DMS153 (cell line): ENCODE measurements around the gene DOK6.

Experiments
- DNase-seq: peaks from one replicate; lab custom pipeline; 2025; lab: John Stamatoyannopoulos, UW

The DOK6 gene

DNA sequence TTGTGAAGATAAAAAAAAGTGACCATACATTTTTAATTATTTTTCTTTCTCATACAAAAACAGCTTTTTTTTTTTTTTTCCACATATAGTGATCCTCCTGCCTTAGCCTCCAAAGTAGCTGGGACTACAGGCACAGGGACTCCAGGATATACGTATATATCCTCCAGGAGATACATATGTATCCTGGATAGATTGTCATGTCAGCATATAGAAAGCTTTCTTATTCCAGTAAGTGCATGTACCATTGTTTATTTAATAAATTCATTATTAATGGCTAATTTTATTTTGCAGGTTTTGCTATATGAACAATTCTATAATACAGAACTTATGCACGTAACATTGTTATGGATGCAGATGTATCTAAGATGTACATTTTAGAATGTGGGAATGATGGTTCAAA lies 138.7 kb downstream of the DOK6 start:
- DNase-seq = no peak

DNA sequence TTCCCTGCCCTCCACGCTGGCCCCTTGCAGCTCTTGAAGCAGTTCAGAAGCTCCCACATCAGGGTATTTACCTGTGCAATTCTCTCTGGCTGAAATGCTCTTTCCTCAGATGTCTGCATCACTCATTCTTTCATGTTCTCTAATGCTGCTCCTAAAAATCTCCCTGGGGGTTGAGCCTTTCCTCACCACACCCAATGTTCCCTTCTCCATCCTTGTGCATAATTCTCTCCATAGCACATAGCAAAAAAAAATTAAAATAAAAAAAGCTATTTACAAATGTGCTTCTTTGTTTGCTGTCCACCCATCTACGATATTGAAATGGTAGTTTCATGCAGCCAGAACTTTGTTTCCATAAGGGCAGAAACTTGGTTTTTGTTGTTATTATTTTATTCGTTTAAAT lies 155.5 kb downstream of the DOK6 start:
- DNase-seq = no peak

DNA sequence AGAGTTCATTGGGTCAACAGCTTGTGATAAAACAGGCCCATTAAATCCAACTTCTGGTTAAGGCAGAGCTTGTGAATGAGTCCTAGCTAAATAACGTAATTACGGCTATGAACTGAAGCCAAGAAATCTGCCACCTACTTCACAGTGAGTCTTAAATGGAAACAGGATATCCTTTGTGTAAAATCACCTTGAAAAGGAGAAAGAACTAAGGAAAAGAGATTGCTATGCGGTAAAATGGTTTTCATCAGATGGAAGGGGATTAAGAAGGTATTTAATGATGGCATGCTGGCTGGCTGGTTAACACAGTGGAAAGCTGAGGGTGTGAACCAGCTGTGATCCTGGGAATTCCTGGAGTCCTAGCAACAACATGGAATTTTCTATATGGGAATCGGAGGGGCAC lies 156.6 kb downstream of the DOK6 start:
- DNase-seq = no peak

DNA sequence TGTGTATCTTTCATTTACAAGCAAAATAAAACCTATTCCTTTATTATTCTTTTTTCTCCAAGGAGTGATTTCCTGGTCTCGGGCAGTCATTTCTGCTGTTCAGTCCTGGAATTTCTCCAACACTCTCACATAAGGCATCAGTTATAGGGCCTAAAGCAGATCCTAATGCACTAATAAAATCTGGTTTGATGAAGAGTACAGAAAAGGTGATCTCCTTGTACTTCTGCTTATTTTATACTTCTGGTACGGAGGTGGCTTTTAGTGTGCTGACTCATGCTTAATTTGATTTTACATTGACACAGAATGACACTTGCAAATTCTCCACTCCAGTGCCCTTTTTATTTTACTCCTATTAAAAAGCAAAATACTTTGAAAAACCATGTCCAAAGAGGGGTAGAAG lies 157.4 kb downstream of the DOK6 start:
- DNase-seq = no peak

DNA sequence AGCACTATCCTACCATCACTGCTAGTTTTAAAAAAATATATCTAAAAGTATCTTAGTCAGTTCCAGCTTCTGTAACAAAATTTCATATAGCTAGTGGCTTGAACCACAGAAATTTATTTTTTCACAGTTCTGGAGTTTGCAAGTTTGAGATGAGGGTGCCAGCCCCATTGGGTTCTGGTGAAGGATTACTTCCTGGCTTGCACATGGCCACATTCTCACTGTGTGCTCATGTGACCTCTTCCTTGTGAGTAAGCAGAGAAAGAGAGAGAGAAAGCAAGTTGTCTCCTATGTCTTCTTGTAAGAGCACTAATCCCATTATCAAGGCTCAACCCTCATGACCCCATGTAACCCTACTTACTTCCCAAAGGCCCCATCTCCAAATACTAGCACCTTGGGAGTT lies 158.9 kb downstream of the DOK6 start:
- DNase-seq = no peak

DNA sequence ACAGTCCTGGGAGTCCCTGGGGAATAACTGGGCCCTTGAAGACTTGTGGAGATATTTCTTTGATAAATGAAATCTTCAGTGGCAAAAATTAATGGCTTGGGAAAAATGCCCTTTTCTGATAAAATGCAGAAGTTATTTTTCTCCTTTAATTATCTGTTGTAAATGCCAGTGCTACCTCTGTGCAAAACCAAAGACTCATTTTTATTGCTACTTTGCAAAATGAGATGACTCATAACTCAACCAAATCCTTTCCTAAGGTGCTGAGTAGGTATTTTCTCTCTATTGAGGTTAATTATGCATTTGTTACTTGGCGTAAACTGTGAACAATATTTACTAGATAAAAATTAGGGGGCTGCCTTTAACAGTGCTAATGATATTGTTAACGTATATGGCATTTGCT lies 163.9 kb downstream of the DOK6 start:
- no peak for DNase-seq

DNA sequence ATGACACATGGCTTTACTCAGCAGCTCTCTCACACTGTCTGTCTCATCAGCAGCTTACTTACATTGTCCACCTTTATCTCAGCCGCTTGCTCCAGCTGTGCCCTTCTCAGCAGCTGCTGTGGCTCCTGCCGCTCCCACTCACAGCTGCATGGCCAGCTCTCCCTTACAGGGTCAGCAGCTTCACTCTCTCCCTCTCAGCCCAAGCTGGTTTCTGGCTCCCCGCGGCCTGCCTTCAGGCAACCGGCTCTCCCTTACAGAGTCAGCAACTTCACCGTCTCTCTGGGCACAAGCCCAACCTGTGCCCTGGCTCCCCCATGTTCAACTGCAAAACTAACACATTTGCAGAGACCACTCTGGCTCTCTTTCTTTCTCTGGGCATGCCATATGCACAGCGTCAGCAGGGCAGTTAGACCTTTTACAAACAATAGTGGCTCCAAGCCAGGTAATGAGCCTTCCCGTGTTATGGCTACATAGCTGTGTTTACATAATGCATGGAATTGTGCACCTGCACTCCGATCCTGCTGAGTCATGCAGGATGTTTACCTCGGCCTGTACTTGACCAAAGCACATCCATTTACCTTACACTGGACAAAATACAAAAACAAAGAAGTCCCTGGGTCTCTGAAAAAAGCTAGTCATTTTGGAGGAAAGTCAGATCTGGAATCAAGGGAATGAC lies 167.3 kb downstream of the DOK6 start:
- peak; percentile 6 for DNase-seq

DNA sequence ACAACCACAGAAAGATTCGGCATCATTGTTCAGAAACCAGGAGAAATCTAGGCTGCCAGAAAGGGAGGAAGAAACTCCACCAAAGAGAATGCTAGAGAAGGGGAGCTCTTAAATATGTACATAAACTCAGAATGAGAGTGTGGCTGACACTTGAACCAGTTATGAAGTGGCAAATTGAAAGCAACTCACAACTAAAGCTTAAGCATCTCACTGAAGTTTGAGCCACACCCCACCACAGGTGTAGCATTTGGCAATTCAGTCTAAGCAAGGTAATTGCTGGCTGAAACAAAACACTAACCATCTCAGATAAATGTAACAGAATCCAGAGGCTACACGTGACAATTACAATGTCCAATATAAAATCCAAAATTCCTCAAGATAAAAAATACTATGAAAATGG lies 168.4 kb downstream of the DOK6 start:
- no peak for DNase-seq

GRCh38 chr18:69574401-69574800 lies 173.7 kb downstream of the DOK6 start:
- DNase-seq = no peak

- peak; percentile 89 for DNase-seq
These were observed 179.4 kb downstream of the DOK6 start for GRCh38 chr18:69580107-69580506.

- no peak for DNase-seq
These were observed 183.7 kb downstream of the DOK6 start for GRCh38 chr18:69584429-69584828.

DNA sequence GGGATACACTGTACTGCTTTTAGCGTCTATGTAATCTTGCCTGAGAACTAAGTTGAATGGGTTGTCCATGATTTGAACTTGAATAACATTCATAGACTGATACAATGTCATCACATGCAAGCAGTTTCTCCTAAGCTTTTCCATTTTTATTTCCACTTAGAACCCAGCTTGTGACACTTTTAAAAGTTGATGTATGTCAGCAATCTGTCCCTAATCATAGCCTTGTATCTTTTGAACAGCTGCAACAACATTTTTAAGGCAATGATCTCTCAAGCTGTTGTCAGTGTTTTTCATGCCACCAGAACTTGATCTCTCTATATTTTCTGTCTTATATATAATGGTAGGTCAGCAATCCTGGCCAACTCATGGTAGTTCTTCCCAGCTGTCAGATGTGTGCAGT lies 185.0 kb downstream of the DOK6 start:
- no peak for DNase-seq

GRCh38 chr18:69586537-69586936 lies 185.8 kb downstream of the DOK6 start:
- no peak for DNase-seq

GRCh38 chr18:69588301-69588700 lies 187.6 kb downstream of the DOK6 start:
- no peak for DNase-seq

DNA sequence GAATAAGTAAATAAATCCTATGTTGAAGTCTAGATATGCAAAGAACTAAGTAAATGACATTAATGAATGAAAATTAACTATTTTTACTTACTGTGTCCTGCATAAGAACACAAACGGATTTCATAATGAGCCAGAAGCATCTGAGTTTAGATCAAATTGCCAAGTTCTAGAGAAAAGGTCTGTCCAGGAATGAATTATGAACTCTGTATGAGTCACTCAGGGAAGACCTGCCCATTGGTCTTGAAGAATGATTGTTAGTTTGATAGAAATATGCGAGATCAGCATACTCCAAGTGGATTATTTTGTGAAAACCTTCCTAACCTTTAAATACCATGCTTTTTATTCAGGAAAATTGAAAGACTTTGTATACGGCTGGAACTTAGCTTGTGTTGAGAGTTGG lies 189.5 kb downstream of the DOK6 start:
- DNase-seq = no peak

- DNase-seq = no peak
These were observed 195.7 kb downstream of the DOK6 start for GRCh38 chr18:69596345-69596744.

DNA sequence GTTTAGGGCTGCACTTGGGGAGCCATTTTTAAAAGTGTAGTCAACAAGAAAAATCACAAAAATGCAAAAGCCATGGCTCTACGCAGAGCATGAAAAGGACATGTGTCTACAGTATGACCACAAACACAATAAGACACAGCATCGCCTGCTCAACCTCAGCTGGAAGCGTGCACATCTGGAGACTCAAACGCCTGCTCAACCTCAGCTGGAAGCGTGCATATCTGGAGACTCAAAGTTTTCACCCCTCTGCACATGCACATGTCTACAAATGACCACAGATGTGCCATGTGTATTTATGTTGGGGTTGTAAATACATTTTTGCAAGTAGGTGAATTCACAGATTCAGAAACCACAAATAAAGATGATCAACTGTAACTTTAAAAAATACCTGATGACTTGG lies 196.9 kb downstream of the DOK6 start:
- no peak for DNase-seq

DNA sequence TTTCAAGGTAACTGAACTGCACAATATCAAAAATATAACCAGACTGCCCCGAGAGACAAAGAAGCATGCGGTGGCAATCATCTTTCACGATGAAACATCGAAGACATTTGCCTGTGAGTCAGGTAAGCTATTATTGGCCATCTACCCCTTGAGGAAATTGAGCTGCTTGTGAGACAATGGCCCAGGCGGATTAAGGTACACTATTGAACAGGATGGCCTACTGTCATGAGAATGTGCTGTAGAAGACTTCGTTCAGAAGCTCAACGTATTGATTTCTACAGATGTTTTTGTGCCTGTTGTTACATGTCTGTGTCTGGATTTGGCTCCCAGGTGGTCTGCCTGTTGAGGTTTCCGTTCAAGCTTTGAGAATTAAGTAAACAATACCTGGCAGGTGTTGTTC lies 198.7 kb downstream of the DOK6 start:
- peak; percentile 86 for DNase-seq

GRCh38 chr18:69612242-69612641 lies 211.6 kb downstream of the DOK6 start:
- no peak for DNase-seq

DNA sequence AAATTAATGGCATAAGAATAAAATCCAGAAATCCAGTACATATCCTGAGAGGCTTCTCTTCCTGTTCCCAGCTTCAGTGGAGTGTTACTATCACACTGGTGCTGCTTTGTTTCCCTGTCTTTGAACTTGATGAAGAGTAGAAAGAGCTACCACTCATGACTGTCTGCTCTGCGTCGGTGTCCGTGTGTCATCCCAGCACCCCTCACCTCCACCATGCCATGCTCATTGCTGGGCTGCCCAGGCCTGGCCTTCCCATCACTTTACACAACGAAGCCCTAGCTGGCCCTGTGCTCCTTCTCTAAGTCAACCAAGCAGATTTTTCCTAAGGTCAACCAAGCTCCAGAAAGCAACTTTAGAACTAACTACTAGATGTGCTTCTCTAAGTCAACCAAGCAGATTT lies 215.4 kb downstream of the DOK6 start:
- no peak for DNase-seq

- DNase-seq = no peak
These were observed 216.7 kb downstream of the DOK6 start for GRCh38 chr18:69617408-69617807.

- no peak for DNase-seq
These were observed 217.2 kb downstream of the DOK6 start for GRCh38 chr18:69617888-69618287.

GRCh38 chr18:69622184-69622583 lies 221.5 kb downstream of the DOK6 start:
- no peak for DNase-seq

GRCh38 chr18:69622961-69623360 lies 222.3 kb downstream of the DOK6 start:
- no peak for DNase-seq

DNA sequence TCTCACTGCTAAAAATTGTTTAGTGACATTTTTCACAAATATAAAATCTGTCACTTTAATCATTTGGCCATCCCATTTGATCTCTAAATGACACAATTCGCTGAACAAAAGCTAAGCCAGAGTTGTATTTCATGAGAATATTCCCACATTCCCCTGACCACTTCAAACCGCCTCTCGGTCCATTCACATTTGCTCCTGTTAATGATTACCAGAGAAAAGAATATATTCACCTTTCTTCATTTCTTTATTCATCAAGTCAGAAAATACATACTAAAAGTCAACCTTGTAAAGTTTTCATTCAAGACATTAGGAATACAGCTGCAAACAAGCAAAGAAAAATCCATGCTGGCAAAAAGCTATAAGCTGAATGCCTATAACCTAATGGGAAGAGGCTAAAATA lies 225.5 kb downstream of the DOK6 start:
- DNase-seq = no peak
